Measurements from ENCODE around the gene SRSF7. TPM values are rescaled to one million over a fixed set of nuclear protein-coding genes. Genes with fewer than 3 reads are reported as not detected.
"Not testable (repeated sequence)": the region's sequence is repeated elsewhere in the genome, so short reads cannot be mapped to it uniquely, and the experiment has no call there.

Gene SRSF7
- total RNA-seq (2022) (196 and 275 TPM in 2 replicates), Bru-seq, nascent RNA (percentile 99 among the genes with signal in this experiment), BruChase-seq, experiment 1, labeled RNA remaining after a 6-hour chase (percentile 93 among the genes with signal in this experiment), BruChase-seq, experiment 2, labeled RNA remaining after a 2-hour chase (percentile 95 among the genes with signal in this experiment)
- long read RNA-seq, transcript SRSF7-201 (8 exons, 2,489 nt): major isoform, 205 of 321 reads
- long read RNA-seq, transcript SRSF7-209 (7 exons, 2,453 nt): minor isoform, 25 of 321 reads
- long read RNA-seq, transcript SRSF7-208 (7 exons, 1,903 nt): minor isoform, 24 of 321 reads
- long read RNA-seq, transcript SRSF7-204 (9 exons, 2,857 nt): minor isoform, 11 of 321 reads
- long read RNA-seq, partial matches to known transcripts: 15 of 321 reads
- long read RNA-seq, other reads (novel, unspliced or antisense): 32 of 321 reads

DNA sequence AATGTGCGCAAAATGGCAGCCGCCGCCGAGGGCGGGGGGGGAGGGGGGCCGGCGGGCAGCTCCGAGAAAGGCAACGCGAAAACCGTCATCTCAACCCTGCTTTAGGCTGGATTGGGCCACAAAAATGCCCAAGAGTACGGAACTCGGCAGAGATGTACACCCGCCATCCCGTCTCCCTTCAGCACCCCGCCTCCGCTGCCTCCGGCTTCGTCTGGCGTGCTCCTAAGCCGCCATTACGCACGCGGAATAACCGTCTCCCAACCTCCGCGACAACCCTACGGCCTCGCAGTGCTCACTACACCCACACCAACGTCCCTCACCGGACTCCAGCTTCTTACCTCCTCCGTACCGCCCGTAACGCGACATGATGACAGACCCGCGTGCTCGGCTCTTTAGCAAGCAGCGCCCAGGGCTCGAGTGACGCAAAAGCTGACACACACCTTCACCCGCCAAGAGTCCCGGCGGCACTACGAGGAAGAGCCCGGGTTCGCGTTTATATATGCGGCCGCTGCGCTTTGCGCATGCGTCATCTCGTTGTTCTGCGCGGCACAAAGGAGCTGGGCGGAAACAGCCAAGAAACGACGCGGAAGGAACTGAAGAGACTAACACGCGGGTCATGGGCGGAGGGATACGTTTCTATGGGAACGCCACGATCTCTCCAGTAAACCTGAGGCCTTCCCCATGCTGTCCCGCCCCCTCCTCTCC is at the start of gene SRSF7:
SRSF7 (minus strand) TSS at position 471 of the 705 bp plus-strand sequence; CDS start at position 366, 105 bp downstream.
- POLR2A ChIA-PET: interaction anchor here (0.5 to 3.0 kb wide), 83 partner anchors 9 to 1551 kb away, joined by 3 to 88 read pairs (median 4); partner anchors contain the start of genes ATL2, CEBPZ, DHX57 and GEMIN6
- CTCF ChIA-PET: interaction anchor here (0.6 to 1.0 kb wide), 8 partner anchors 9 to 1352 kb away, joined by 3 to 4 read pairs (median 4); no protein-coding TSS in a partner anchor
- DNase-seq (ENCODE audit: unreplicated experiment): peak; percentile 98
- peak within 1 kb of the TSS; percentile 97 for H3K27ac Mint-ChIP-seq (ENCODE audit: low read depth, unreplicated experiment)
- TSS peak; percentile 54 for BruUV-seq (replicated peaks)
- no peaks in the 10 kb centered on the region for H3K9me3 Mint-ChIP-seq (ENCODE audit: unreplicated experiment)
- peaks cover 54% of the 10 kb centered on the region for H3K36me3 Mint-ChIP-seq (ENCODE audit: insufficient read depth, unreplicated experiment)
- no peaks in the 10 kb centered on the region for H3K27me3 Mint-ChIP-seq (ENCODE audit: insufficient read depth, unreplicated experiment)
- TF ChIP-seq, protein P1, sequence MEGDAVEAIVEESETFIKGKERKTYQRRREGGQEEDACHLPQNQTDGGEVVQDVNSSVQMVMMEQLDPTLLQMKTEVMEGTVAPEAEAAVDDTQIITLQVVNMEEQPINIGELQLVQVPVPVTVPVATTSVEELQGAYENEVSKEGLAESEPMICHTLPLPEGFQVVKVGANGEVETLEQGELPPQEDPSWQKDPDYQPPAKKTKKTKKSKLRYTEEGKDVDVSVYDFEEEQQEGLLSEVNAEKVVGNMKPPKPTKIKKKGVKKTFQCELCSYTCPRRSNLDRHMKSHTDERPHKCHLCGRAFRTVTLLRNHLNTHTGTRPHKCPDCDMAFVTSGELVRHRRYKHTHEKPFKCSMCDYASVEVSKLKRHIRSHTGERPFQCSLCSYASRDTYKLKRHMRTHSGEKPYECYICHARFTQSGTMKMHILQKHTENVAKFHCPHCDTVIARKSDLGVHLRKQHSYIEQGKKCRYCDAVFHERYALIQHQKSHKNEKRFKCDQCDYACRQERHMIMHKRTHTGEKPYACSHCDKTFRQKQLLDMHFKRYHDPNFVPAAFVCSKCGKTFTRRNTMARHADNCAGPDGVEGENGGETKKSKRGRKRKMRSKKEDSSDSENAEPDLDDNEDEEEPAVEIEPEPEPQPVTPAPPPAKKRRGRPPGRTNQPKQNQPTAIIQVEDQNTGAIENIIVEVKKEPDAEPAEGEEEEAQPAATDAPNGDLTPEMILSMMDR (IDR thresholded peaks at IDR 0.05; ENCODE audit: unreplicated experiment): no peak
- intact Hi-C loops (cut with micrococcal nuclease): loop anchor here (1.0 to 5.0 kb wide), 3 partner anchors 27 to 476 kb away; partner anchors contain the start of gene GEMIN6
- H3K4me1 Mint-ChIP-seq (ENCODE audit: insufficient read depth, unreplicated experiment): peaks cover 30% of the 10 kb centered on the region
- peak within 1 kb of the TSS; percentile 90 for H3K4me3 Mint-ChIP-seq (ENCODE audit: unreplicated experiment)

DNA sequence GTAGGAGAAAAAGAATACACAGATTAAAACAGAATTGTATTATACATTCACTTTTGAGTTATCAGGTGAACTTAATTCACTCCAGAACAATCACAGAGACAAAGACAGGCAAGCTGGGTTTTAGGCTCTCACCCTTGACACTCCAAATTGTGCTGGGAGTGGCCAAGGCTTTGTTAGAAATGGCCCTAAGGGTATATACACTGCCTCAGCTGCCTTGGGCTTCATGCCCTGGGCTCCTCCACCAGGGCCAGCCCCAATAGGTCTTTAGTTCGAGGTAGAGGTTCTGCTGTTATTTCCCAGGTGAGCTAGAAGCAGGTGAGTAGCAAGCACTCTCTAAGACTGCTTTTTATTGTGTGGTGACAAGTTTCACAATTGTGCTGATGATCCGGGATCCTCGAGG is 46.8 kb upstream of the SRSF7 start:
- no peak overlapping the region for H3K4me3 Mint-ChIP-seq (ENCODE audit: unreplicated experiment)
- TSS peak; percentile 45 for BruUV-seq (replicated peaks)
- H3K27me3 Mint-ChIP-seq (ENCODE audit: insufficient read depth, unreplicated experiment): no peaks in the 10 kb centered on the region
- H3K4me1 Mint-ChIP-seq (ENCODE audit: insufficient read depth, unreplicated experiment): no peaks in the 10 kb centered on the region
- DNase-seq (ENCODE audit: unreplicated experiment): no peak
- TF ChIP-seq, protein P1 (IDR thresholded peaks at IDR 0.05; ENCODE audit: unreplicated experiment): no peak
- ChIA-PET POLR2A (interaction anchor here (1.5 kb wide), 1 partner anchor 10 kb away, joined by 5 read pairs; no protein-coding TSS in a partner anchor), CTCF (no interaction called here)
- no peak overlapping the region for H3K27ac Mint-ChIP-seq (ENCODE audit: low read depth, unreplicated experiment)
- H3K36me3 Mint-ChIP-seq (ENCODE audit: insufficient read depth, unreplicated experiment): peaks cover 45% of the 10 kb centered on the region
- H3K9me3 Mint-ChIP-seq (ENCODE audit: unreplicated experiment): no peaks in the 10 kb centered on the region
- intact Hi-C loops (cut with micrococcal nuclease): no loop called here

DNA sequence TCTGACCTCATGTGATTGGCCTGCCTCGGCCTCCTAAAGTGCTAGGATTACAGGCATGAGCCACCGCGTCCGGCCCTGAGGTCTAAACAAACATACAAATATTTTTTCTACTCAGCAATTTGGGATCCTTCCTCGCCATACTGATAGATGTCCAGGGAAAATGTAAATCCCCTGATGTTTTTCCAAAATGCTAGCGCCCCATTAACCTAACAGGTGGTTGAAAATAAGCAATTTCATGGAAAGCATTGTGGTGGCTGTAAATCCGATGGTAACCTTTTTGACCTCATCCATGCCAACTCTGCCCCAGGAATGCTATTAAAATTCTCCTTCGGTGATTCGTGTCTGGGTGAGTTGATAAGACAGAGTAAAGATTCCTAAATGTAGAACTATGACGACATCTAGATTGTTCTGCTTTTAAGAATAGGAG is 46.1 kb upstream of the SRSF7 start:
- TF ChIP-seq, protein P1 (IDR thresholded peaks at IDR 0.05; ENCODE audit: unreplicated experiment): no peak
- peaks cover 41% of the 10 kb centered on the region for H3K36me3 Mint-ChIP-seq (ENCODE audit: insufficient read depth, unreplicated experiment)
- DNase-seq (ENCODE audit: unreplicated experiment): no peak
- H3K4me3 Mint-ChIP-seq (ENCODE audit: unreplicated experiment): no peak overlapping the region
- no peaks in the 10 kb centered on the region for H3K27me3 Mint-ChIP-seq (ENCODE audit: insufficient read depth, unreplicated experiment)
- no peaks in the 10 kb centered on the region for H3K4me1 Mint-ChIP-seq (ENCODE audit: insufficient read depth, unreplicated experiment)
- ChIA-PET CTCF (no interaction called here), POLR2A (interaction anchor here (1.5 kb wide), 1 partner anchor 11 kb away, joined by 5 read pairs; no protein-coding TSS in a partner anchor)
- no TSS peak for BruUV-seq (replicated peaks)
- intact Hi-C loops (cut with micrococcal nuclease): no loop called here
- no peaks in the 10 kb centered on the region for H3K9me3 Mint-ChIP-seq (ENCODE audit: unreplicated experiment)
- H3K27ac Mint-ChIP-seq (ENCODE audit: low read depth, unreplicated experiment): no peak overlapping the region

DNA sequence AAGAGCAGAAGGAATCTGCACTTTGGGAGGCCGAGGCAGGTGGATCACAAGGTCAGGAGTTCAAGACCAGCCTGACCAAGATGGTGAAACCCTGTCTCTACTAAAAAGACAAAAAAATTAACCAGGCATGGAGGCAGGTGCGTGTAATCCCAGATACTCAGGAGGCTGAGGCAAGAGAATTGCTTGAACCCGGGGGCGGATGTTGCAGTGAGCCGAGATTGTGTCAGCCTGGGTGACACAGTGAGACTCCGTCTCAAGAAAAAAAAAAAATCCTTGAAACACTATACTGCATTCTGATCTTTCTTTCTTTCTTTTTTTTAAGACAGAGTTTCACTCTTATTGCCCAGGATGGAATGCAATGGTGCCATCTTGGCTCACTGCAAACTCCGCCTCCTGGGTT is 43.9 kb upstream of the SRSF7 start:
- intact Hi-C loops (cut with micrococcal nuclease); DNase-seq (ENCODE audit: unreplicated experiment); POLR2A ChIA-PET; H3K27ac Mint-ChIP-seq (ENCODE audit: low read depth, unreplicated experiment); H3K27me3 Mint-ChIP-seq (ENCODE audit: insufficient read depth, unreplicated experiment); H3K9me3 Mint-ChIP-seq (ENCODE audit: unreplicated experiment); BruUV-seq (replicated peaks); H3K4me3 Mint-ChIP-seq (ENCODE audit: unreplicated experiment); H3K4me1 Mint-ChIP-seq (ENCODE audit: insufficient read depth, unreplicated experiment): not testable (repeated sequence)
- H3K36me3 Mint-ChIP-seq (ENCODE audit: insufficient read depth, unreplicated experiment): peaks cover 33% of the 10 kb centered on the region
- CTCF ChIA-PET: interaction anchor here (0.7 to 1.1 kb wide), 2 partner anchors 14 to 213 kb away, joined by 4 to 6 read pairs; no protein-coding TSS in a partner anchor
